ENCODE measurements around the gene JAZF1. TPM values are rescaled to one million over a fixed set of nuclear protein-coding genes. Genes with fewer than 3 reads are reported as not detected.

The JAZF1 gene
- total RNA-seq, 1 experiment from 2014 or later = 14.2 TPM

- intact Hi-C loops (cut with micrococcal nuclease) = loop anchor here (5.0 kb wide), 1 partner anchor 879 kb away; no protein-coding TSS in a partner anchor
- H3K9me3 Mint-ChIP-seq (ENCODE audit: unreplicated experiment) = no peaks in the 10 kb centered on the region
These were observed 104.0 kb downstream of the JAZF1 start for GRCh38 chr7:28076423-28077200.

GRCh38 chr7:28075674-28076358 lies 104.8 kb downstream of the JAZF1 start:
- Mint-ChIP-seq H3K4me3 (ENCODE audit: unreplicated experiment) (no peak overlapping the region), H3K36me3 (ENCODE audit: insufficient read depth, unreplicated experiment) (no peaks in the 10 kb centered on the region), H3K27ac (ENCODE audit: low read depth, unreplicated experiment) (no peak overlapping the region), H3K4me1 (ENCODE audit: insufficient read depth, unreplicated experiment) (peaks cover 5% of the 10 kb centered on the region), H3K27me3 (ENCODE audit: insufficient read depth, unreplicated experiment) (no peaks in the 10 kb centered on the region), H3K9me3 (ENCODE audit: unreplicated experiment) (no peaks in the 10 kb centered on the region)
- DNase-seq (ENCODE audit: unreplicated experiment) = no peak
- no TSS peak for BruUV-seq (replicated peaks)
- POLR2A ChIA-PET = no interaction called here
- CTCF ChIA-PET = interaction anchor here (0.6 to 1.0 kb wide), 3 partner anchors 14 to 26 kb away, joined by 3 read pairs; no protein-coding TSS in a partner anchor
- intact Hi-C loops (cut with micrococcal nuclease) = loop anchor here (5.0 kb wide), 1 partner anchor 879 kb away; no protein-coding TSS in a partner anchor
- TF ChIP-seq CTCF (IDR thresholded peaks at IDR 0.05; ENCODE audit: unreplicated experiment) = no peak

More at GRCh38 chr7:28076423-28077200, 104.0 kb downstream of the JAZF1 start:
- H3K27me3 Mint-ChIP-seq (ENCODE audit: insufficient read depth, unreplicated experiment) = no peaks in the 10 kb centered on the region
- no peak overlapping the region for H3K27ac Mint-ChIP-seq (ENCODE audit: low read depth, unreplicated experiment)
- no peak for DNase-seq (ENCODE audit: unreplicated experiment)
- H3K36me3 Mint-ChIP-seq (ENCODE audit: insufficient read depth, unreplicated experiment) = no peaks in the 10 kb centered on the region
- TF ChIP-seq CTCF (IDR thresholded peaks at IDR 0.05; ENCODE audit: unreplicated experiment) = no peak
- no TSS peak for BruUV-seq (replicated peaks)
- H3K4me3 Mint-ChIP-seq (ENCODE audit: unreplicated experiment) = no peak overlapping the region
- CTCF ChIA-PET = interaction anchor here (0.7 to 9.8 kb wide), 7 partner anchors 9 to 184 kb away, joined by 3 to 108 read pairs (median 10); no protein-coding TSS in a partner anchor
- H3K4me1 Mint-ChIP-seq (ENCODE audit: insufficient read depth, unreplicated experiment) = peaks cover 11% of the 10 kb centered on the region
- POLR2A ChIA-PET = interaction anchor here (1.3 to 2.1 kb wide), 2 partner anchors 8 to 38 kb away, joined by 5 to 12 read pairs; no protein-coding TSS in a partner anchor

GRCh38 chr7:28072876-28073514 lies 107.6 kb downstream of the JAZF1 start:
- Mint-ChIP-seq H3K27ac (ENCODE audit: low read depth, unreplicated experiment) (no peak overlapping the region), H3K36me3 (ENCODE audit: insufficient read depth, unreplicated experiment) (no peaks in the 10 kb centered on the region), H3K4me3 (ENCODE audit: unreplicated experiment) (no peak overlapping the region), H3K4me1 (ENCODE audit: insufficient read depth, unreplicated experiment) (peaks cover 5% of the 10 kb centered on the region), H3K27me3 (ENCODE audit: insufficient read depth, unreplicated experiment) (no peaks in the 10 kb centered on the region), H3K9me3 (ENCODE audit: unreplicated experiment) (no peaks in the 10 kb centered on the region)
- intact Hi-C loops (cut with micrococcal nuclease) = no loop called here
- TF ChIP-seq CTCF (IDR thresholded peaks at IDR 0.05; ENCODE audit: unreplicated experiment) = no peak
- BruUV-seq (replicated peaks) = no TSS peak
- ChIA-PET CTCF (interaction anchor here (0.5 to 1.6 kb wide), 4 partner anchors 11 to 496 kb away, joined by 3 to 4 read pairs (median 4); no protein-coding TSS in a partner anchor), POLR2A (no interaction called here)
- no peak for DNase-seq (ENCODE audit: unreplicated experiment)

Data from MCF 10A (cell line).